LNCaP clone FGC (cell line): ENCODE measurements around the gene HSD17B13.

Source experiments
- DNase-seq: peaks from one replicate; pipeline ENCODE4 v3.0.0-alpha.2; 2011; ENCODE audit warnings: low read depth
- H3K4me3 ChIP-seq: 2 replicates; pipeline ENCODE4 v1.5.1; 2011; ENCODE audit warnings: mild to moderate bottlenecking, low read depth, low read length, control low read depth
- CTCF ChIP-seq: IDR thresholded peaks from 2 replicates; pipeline ENCODE4 v1.5.1; 2012; ENCODE audit warnings: mild to moderate bottlenecking; ENCODE audit not compliant: control insufficient read depth, insufficient read depth; ENCODE audit errors: extremely low read depth

Gene HSD17B13

GRCh38 chr4:87337361-87337760 is 14.7 kb upstream of the HSD17B13 start:
- no peak overlapping the region for H3K4me3 ChIP-seq
- TF ChIP-seq CTCF = no peak
- no peak for DNase-seq

- no peak for TF ChIP-seq CTCF
- H3K4me3 ChIP-seq = no peak overlapping the region
- no peak for DNase-seq
These were observed 10.6 kb upstream of the HSD17B13 start for GRCh38 chr4:87333267-87333666.

- no peak for DNase-seq
- no peak overlapping the region for H3K4me3 ChIP-seq
- TF ChIP-seq CTCF = no peak
These were observed 8.1 kb upstream of the HSD17B13 start for GRCh38 chr4:87330761-87331160.

GRCh38 chr4:87327136-87327535 is 4.5 kb upstream of the HSD17B13 start:
- H3K4me3 ChIP-seq = no peak overlapping the region
- no peak for DNase-seq
- TF ChIP-seq CTCF = no peak

- H3K4me3 ChIP-seq = no peak overlapping the region
- TF ChIP-seq CTCF = no peak
- no peak for DNase-seq
These were observed 3.8 kb upstream of the HSD17B13 start for GRCh38 chr4:87326460-87326859.

GRCh38 chr4:87321888-87322287 is 794 bp downstream of the HSD17B13 start:
- no peak for DNase-seq
- no peak overlapping the region for H3K4me3 ChIP-seq
- TF ChIP-seq CTCF = no peak

- no peak overlapping the region for H3K4me3 ChIP-seq
- no peak for TF ChIP-seq CTCF
- no peak for DNase-seq
These were observed 5.2 kb downstream of the HSD17B13 start for GRCh38 chr4:87317527-87317926.
